Fibroblast of the conjunctiva (primary cell): ENCODE measurements around the gene MORN5.

Experiments
- DNase-seq: peaks from one replicate; pipeline ENCODE4 v3.0.0-alpha.2; 2010; ENCODE audit warnings: low read depth

The MORN5 gene

GRCh38 chr9:122232796-122233306 is 73.1 kb downstream of the MORN5 start:
- DNase-seq: no peak

- DNase-seq: no peak
These were observed 74.5 kb downstream of the MORN5 start for GRCh38 chr9:122234022-122234748.

GRCh38 chr9:122236681-122237080 is 77.0 kb downstream of the MORN5 start:
- no peak for DNase-seq

- DNase-seq: no peak
These were observed 80.0 kb downstream of the MORN5 start for GRCh38 chr9:122239722-122240121.

GRCh38 chr9:122244349-122244748 is 84.6 kb downstream of the MORN5 start:
- DNase-seq: no peak

- DNase-seq: no peak
These were observed 87.0 kb downstream of the MORN5 start for GRCh38 chr9:122246666-122247065.

- no peak for DNase-seq
These were observed 88.7 kb downstream of the MORN5 start for GRCh38 chr9:122248448-122248865.
